GM18861 (cell line): Measurements from ENCODE around the gene TOP2B.

Experiments
- ATAC-seq: cut with Tn5 transposase; IDR thresholded peaks from one replicate; pipeline ENCODE4 v1.9.1; 2021; ENCODE audit not compliant: unreplicated experiment

The TOP2B gene

GRCh38 chr3:25677121-25677520 lies 12.4 kb upstream of the TOP2B start:
- no peak for ATAC-seq

- no peak for ATAC-seq
Measured at GRCh38 chr3:25674670-25675069, 10.0 kb upstream of the TOP2B start.

GRCh38 chr3:25673738-25674298 lies 9.1 kb upstream of the TOP2B start:
- ATAC-seq: no peak

GRCh38 chr3:25665315-25666280 lies 891 bp upstream of the TOP2B start:
- peak; percentile 27 for ATAC-seq

GRCh38 chr3:25663869-25664811 lies 567 bp downstream of the TOP2B start:
- ATAC-seq: peak; percentile 14

GRCh38 chr3:25663347-25663868 lies 1.3 kb downstream of the TOP2B start:
- ATAC-seq: no peak

GRCh38 chr3:25662736-25663320 lies 1.9 kb downstream of the TOP2B start:
- no peak for ATAC-seq

- ATAC-seq: no peak
Measured at GRCh38 chr3:25661694-25662437, 2.8 kb downstream of the TOP2B start.

- ATAC-seq: no peak
Measured at GRCh38 chr3:25658836-25659235, 5.9 kb downstream of the TOP2B start.

- ATAC-seq: no peak
Measured at GRCh38 chr3:25657293-25657692, 7.4 kb downstream of the TOP2B start.

- ATAC-seq: no peak
Measured at GRCh38 chr3:25655659-25656058, 9.0 kb downstream of the TOP2B start.

GRCh38 chr3:25654576-25654975 lies 10.1 kb downstream of the TOP2B start:
- ATAC-seq: no peak

- ATAC-seq: no peak
Measured at GRCh38 chr3:25653322-25653721, 11.4 kb downstream of the TOP2B start.

- no peak for ATAC-seq
Measured at GRCh38 chr3:25652921-25653320, 11.8 kb downstream of the TOP2B start.

- no peak for ATAC-seq
Measured at GRCh38 chr3:25648925-25649830, 15.5 kb downstream of the TOP2B start.

GRCh38 chr3:25648107-25648535 lies 16.6 kb downstream of the TOP2B start:
- ATAC-seq: peak; percentile 97

- no peak for ATAC-seq
Measured at GRCh38 chr3:25635038-25635437, 29.7 kb downstream of the TOP2B start.

- no peak for ATAC-seq
Measured at GRCh38 chr3:25633919-25634318, 30.8 kb downstream of the TOP2B start.

- no peak for ATAC-seq
Measured at GRCh38 chr3:25631989-25632388, 32.7 kb downstream of the TOP2B start.
